WTC11 (cell line): ENCODE data around the gene TCAP.

Experiments
- AR ChIP-seq: fragments of 250-450 bp; sonication (Bioruptor Pico); IDR thresholded peaks from 2 replicates; pipeline ENCODE4 v1.9.0; 2021; ENCODE audit warnings: mild to moderate bottlenecking
- CTCF ChIP-seq: fragments of 200-600 bp; IDR thresholded peaks from 2 replicates; pipeline ENCODE4 v1.8.0; 2022; ENCODE audit warnings: antibody characterized with exemption
- E2F4 ChIP-seq: sonication (generic); formaldehyde crosslinking; IDR thresholded peaks from 2 replicates; pipeline ENCODE4 v1.8.1; 2022; ENCODE audit warnings: low read depth, mild to moderate bottlenecking, moderate library complexity, missing genetic modification reagents, borderline replicate concordance
- EMX1 ChIP-seq: fragments of 250-450 bp; sonication (Bioruptor Pico); IDR thresholded peaks from 2 replicates; pipeline ENCODE4 v1.8.0; 2021; ENCODE audit warnings: mild to moderate bottlenecking
- FOXK1 ChIP-seq: sonication (generic); formaldehyde crosslinking; IDR thresholded peaks from 2 replicates; pipeline ENCODE4 v1.8.0; 2022; ENCODE audit warnings: mild to moderate bottlenecking, moderate library complexity, missing genetic modification reagents
- NFATC4 ChIP-seq: fragments of 250-450 bp; sonication (Bioruptor Pico); IDR thresholded peaks from 2 replicates; pipeline ENCODE4 v1.9.0; 2021; ENCODE audit warnings: mild to moderate bottlenecking
- NR2C2 ChIP-seq: sonication (generic); formaldehyde crosslinking; IDR thresholded peaks from 2 replicates; pipeline ENCODE4 v1.8.0; 2022; ENCODE audit warnings: mild to moderate bottlenecking, missing genetic modification reagents
- PREB ChIP-seq: sonication (generic); formaldehyde crosslinking; IDR thresholded peaks from 2 replicates; pipeline ENCODE4 v1.8.1; 2022; ENCODE audit warnings: mild to moderate bottlenecking, missing genetic modification reagents, moderate library complexity, borderline replicate concordance
- RELA ChIP-seq: sonication (generic); formaldehyde crosslinking; IDR thresholded peaks from 2 replicates; pipeline ENCODE4 v1.8.1; 2022; ENCODE audit warnings: missing genetic modification reagents, mild to moderate bottlenecking, borderline replicate concordance
- TEAD4 ChIP-seq: sonication (generic); formaldehyde crosslinking; IDR thresholded peaks from 2 replicates; pipeline ENCODE4 v1.8.0; 2022; ENCODE audit warnings: mild to moderate bottlenecking, missing genetic modification reagents
- USF2 ChIP-seq: sonication (generic); formaldehyde crosslinking; IDR thresholded peaks from 2 replicates; pipeline ENCODE4 v1.8.1; 2023; ENCODE audit warnings: mild to moderate bottlenecking, missing genetic modification reagents, moderate library complexity
- ZNF138 ChIP-seq: sonication (generic); formaldehyde crosslinking; conservative IDR thresholded peaks from 2 replicates; pipeline ENCODE4 v1.8.1; 2022; ENCODE audit warnings: mild to moderate bottlenecking, moderate library complexity, missing genetic modification reagents
- ZNF232 ChIP-seq: sonication (generic); formaldehyde crosslinking; IDR thresholded peaks from 2 replicates; pipeline ENCODE4 v1.8.0; 2022; ENCODE audit warnings: mild to moderate bottlenecking, missing genetic modification reagents
- ZNF396 ChIP-seq: fragments of 250-450 bp; sonication (Bioruptor Pico); IDR thresholded peaks from 2 replicates; pipeline ENCODE4 v1.8.0; 2021; ENCODE audit warnings: mild to moderate bottlenecking, moderate library complexity, borderline replicate concordance

- no peak for TF ChIP-seq CTCF
- TF ChIP-seq NR2C2 (CRISPR knock-in tag): no peak
- no peak for TF ChIP-seq RELA (CRISPR knock-in tag)
- no peak for TF ChIP-seq ZNF396 (CRISPR knock-in tag)
- no peak for TF ChIP-seq AR (CRISPR knock-in tag)
- TF ChIP-seq EMX1: no peak
- TF ChIP-seq ZNF232: no peak
- no peak for TF ChIP-seq PREB (CRISPR knock-in tag)
- TF ChIP-seq TEAD4 (CRISPR knock-in tag): no peak
- TF ChIP-seq E2F4 (CRISPR knock-in tag): no peak
- TF ChIP-seq FOXK1 (CRISPR knock-in tag): peak; percentile 71; the same call in 1 of the 2 replicates
- TF ChIP-seq NFATC4: no peak
- TF ChIP-seq USF2 (CRISPR knock-in tag): no peak
- no peak for TF ChIP-seq ZNF138 (CRISPR knock-in tag)
Measured at GRCh38 chr17:39704821-39705551, 39.8 kb downstream of the TCAP start.
